Epithelial cell of proximal tubule (primary cell): ENCODE data around the gene PEMT. TPM values are rescaled to one million over a fixed set of nuclear protein-coding genes. Genes with fewer than 3 reads are reported as not detected.

ENCODE experiments used
- DNase-seq: peaks from one replicate; pipeline ENCODE4 v3.0.0-alpha.2; 2011; ENCODE audit warnings: low read depth
- H3K4me3 ChIP-seq: 2 replicates; pipeline ENCODE4 v1.5.1; 2011; ENCODE audit warnings: low read depth, mild to moderate bottlenecking, low read length
- total RNA-seq: library from RNA; depleted of rRNA; stranded (reverse); fragments of >200 nt; gene quantifications from 2 replicates; pipeline ENCODE4 v1.2.3, GENCODE V29; 2015
- TF ChIP-seq, protein P1 (sequence below): conservative IDR thresholded peaks from 2 replicates; pipeline ENCODE4 v1.5.1; 2012; ENCODE audit warnings: low read depth, mild to moderate bottlenecking, low read length

Gene PEMT
- total RNA-seq, 1 donor from 2014 or later, result 48.3 TPM

DNA sequence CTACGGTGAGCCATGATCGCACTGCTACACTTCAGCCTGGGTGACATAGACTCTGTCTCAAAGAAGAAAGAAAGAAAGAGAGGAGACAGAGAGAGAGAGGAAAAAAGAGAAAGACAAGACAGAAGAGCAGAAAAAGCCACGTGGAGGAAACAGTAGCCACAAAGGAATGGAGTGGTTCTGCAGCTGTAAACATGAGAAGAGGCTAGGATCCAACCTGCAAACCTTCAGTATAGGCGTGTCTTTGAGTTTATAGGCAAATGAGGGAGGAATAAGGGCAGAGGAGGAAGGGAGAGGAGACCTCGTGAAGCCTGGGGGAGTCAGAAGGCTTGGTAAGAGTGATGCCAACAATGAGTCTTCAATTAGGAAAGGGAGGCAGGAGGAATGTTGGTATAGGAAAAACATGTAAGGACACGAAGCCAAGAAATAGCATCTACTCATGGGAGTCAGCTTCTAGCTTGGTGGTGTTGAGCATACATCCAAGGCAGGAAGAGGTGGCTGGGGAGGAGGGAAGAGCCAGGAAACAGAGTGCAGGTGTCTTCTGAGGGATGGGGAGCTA, 110.8 kb downstream of the PEMT start:
- TF ChIP-seq, protein P1, sequence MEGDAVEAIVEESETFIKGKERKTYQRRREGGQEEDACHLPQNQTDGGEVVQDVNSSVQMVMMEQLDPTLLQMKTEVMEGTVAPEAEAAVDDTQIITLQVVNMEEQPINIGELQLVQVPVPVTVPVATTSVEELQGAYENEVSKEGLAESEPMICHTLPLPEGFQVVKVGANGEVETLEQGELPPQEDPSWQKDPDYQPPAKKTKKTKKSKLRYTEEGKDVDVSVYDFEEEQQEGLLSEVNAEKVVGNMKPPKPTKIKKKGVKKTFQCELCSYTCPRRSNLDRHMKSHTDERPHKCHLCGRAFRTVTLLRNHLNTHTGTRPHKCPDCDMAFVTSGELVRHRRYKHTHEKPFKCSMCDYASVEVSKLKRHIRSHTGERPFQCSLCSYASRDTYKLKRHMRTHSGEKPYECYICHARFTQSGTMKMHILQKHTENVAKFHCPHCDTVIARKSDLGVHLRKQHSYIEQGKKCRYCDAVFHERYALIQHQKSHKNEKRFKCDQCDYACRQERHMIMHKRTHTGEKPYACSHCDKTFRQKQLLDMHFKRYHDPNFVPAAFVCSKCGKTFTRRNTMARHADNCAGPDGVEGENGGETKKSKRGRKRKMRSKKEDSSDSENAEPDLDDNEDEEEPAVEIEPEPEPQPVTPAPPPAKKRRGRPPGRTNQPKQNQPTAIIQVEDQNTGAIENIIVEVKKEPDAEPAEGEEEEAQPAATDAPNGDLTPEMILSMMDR, result no peak
- H3K4me3 ChIP-seq, result no peak overlapping the region
- DNase-seq, result no peak

DNA sequence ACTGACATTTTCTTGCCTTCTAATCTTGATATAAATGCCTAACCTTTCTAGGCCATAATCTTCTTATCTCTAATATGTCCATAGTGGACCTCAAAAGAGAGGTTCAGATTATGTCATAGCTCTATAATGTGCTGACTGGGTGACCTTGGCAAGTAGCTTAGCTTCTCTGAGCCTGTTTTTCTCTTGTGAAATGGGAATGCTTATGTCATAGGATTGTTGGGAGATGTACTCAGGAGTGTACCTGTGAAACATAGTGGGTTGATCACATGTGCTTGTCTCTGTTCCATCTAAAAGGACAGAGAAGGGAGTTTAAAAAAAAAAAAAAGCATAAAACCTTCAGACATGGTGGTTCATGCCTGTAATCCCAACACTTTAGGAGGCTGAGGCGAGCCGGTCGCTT, 112.3 kb downstream of the PEMT start:
- TF ChIP-seq, protein P1, result no peak
- no peak for DNase-seq
- H3K4me3 ChIP-seq, result no peak overlapping the region

DNA sequence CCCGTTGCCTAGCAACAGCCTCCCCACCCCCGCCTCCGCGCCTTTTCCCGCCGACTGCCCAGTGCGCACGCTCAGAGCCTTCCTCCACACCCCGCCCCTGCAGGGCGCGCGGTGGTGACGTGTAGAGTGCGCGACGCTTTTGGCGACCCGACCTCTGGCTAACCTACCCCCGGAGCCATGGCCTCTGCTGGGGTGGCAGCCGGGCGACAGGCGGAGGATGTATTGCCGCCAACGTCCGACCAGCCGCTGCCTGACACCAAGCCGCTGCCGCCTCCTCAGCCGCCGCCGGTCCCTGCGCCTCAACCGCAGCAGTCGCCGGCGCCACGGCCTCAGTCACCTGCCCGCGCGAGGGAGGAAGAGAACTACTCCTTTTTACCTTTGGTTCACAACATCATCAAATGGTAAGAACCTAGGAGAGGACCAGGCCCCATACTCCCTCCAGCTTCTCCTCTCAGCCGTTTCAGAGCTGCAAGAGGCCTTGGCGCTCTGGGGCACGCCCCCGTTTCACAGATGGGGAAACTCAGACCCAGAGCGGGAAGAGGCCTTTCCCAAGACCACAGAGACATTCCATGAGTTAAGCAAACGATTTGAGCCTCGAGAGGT, 114.5 kb downstream of the PEMT start, which contains the start of gene MED9:
TSS of gene MED9 (plus strand) at position 136 of the 603 bp plus-strand sequence. CDS start at position 178, 42 bp downstream.
- peak within 1 kb of the TSS; percentile 97 for H3K4me3 ChIP-seq
- TF ChIP-seq, protein P1, result no peak
- DNase-seq, result no peak

DNA sequence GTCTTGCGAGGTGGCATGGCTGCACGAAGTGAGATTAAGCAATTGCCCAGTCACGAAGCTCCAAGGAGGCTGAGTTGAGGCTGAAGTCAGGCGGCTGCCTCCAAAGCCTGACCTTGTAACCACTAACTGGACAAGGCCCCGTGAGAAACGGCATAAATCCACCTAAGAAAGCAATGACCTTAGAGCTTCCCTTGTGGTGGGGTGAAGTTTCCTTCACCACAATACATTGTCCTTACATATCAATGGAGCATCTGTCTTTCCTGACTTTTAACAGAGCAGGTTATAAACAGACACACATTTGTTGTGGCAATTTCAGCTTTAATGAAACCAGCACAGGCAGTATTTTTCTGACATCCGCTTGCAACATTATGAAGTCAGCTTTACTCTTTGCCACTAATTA, 117.2 kb downstream of the PEMT start:
- TF ChIP-seq, protein P1, result no peak
- no peak overlapping the region for H3K4me3 ChIP-seq
- no peak for DNase-seq

DNA sequence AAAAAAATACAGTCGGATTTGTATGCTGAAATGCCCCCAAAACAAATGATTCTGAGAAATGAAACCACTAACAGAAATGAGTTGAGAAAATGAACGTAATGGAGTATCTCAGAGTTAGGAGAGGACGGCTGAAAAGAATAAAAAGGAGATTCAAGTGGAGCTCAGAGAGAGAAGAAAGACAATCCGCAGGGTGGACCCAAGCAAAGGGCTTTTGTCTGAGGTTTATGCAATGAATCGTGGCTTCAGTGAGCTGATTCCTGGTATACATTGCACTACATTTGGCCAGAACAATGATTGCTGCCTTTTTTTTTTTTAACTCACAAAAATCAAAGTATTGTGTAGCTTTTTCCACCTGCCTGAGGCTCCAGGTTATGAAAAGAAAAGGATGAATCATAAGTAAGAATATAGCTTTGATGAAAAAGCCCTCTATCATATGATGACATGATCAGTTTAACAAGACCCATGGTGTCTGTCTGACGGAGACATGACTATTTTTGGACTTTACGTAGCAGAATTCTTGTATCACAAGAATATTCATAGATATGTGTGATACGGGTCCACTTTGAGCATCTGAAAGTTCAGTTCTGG, 119.1 kb downstream of the PEMT start:
- TF ChIP-seq, protein P1, result no peak
- no peak overlapping the region for H3K4me3 ChIP-seq
- no peak for DNase-seq

DNA sequence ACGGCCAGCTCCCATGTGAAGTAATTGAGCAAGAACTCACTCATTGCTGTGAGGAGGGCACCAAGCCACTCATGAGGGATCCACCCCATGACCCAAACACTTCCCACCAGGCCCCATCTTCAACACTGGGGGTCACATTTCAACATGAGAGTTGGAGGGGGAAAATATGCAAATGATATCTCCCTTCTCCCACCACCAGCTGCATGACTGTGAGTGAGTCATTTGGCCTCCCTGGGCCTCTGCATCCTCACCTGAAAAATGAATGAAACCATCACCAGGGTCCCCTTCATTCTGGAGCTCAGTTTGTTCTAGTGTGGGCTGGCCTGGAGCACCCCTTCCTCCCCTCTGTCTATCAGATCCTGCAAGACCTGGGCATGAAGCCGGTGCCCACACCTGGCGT, 121.5 kb downstream of the PEMT start:
- no peak for DNase-seq
- TF ChIP-seq, protein P1, result no peak
- H3K4me3 ChIP-seq, result no peak overlapping the region
